Measurements from ENCODE around the gene AMBP.

Gene AMBP

GRCh38 chr9:114026335-114026734 lies 51.8 kb downstream of the AMBP start:
- H3K4me3 ChIP-seq (ENCODE audit: low read depth, low read length) = no peak overlapping the region
- TF ChIP-seq CTCF (IDR thresholded peaks at IDR 0.05; ENCODE audit: insufficient read depth, low read depth, low read length, missing control alignments) = no peak
- no peak for DNase-seq (ENCODE audit: low read depth)

- H3K4me3 ChIP-seq (ENCODE audit: low read depth, low read length) = no peak overlapping the region
- TF ChIP-seq CTCF (IDR thresholded peaks at IDR 0.05; ENCODE audit: insufficient read depth, low read depth, low read length, missing control alignments) = no peak
- DNase-seq (ENCODE audit: low read depth) = no peak
Observed at GRCh38 chr9:114025760-114026159, 52.3 kb downstream of the AMBP start.

- no peak for TF ChIP-seq CTCF (IDR thresholded peaks at IDR 0.05; ENCODE audit: insufficient read depth, low read depth, low read length, missing control alignments)
- no peak overlapping the region for H3K4me3 ChIP-seq (ENCODE audit: low read depth, low read length)
Observed at GRCh38 chr9:114025196-114025753, 52.8 kb downstream of the AMBP start.

GRCh38 chr9:114023961-114024360 lies 54.1 kb downstream of the AMBP start:
- H3K4me3 ChIP-seq (ENCODE audit: low read depth, low read length) = no peak overlapping the region
- TF ChIP-seq CTCF (IDR thresholded peaks at IDR 0.05; ENCODE audit: insufficient read depth, low read depth, low read length, missing control alignments) = no peak
- no peak for DNase-seq (ENCODE audit: low read depth)

More at GRCh38 chr9:114025196-114025753, 52.8 kb downstream of the AMBP start:
- DNase-seq (ENCODE audit: low read depth) = no peak

GRCh38 chr9:114021578-114021977 lies 56.5 kb downstream of the AMBP start:
- no peak for TF ChIP-seq CTCF (IDR thresholded peaks at IDR 0.05; ENCODE audit: insufficient read depth, low read depth, low read length, missing control alignments)
- DNase-seq (ENCODE audit: low read depth) = no peak
- H3K4me3 ChIP-seq (ENCODE audit: low read depth, low read length) = no peak overlapping the region

GRCh38 chr9:114017741-114018715 lies 60.1 kb downstream of the AMBP start:
- H3K4me3 ChIP-seq (ENCODE audit: low read depth, low read length) = no peak overlapping the region
- no peak for DNase-seq (ENCODE audit: low read depth)
- TF ChIP-seq CTCF (IDR thresholded peaks at IDR 0.05; ENCODE audit: insufficient read depth, low read depth, low read length, missing control alignments) = no peak

Data from GM12865 (cell line).